ENCODE data around the gene YAF2.

DNA sequence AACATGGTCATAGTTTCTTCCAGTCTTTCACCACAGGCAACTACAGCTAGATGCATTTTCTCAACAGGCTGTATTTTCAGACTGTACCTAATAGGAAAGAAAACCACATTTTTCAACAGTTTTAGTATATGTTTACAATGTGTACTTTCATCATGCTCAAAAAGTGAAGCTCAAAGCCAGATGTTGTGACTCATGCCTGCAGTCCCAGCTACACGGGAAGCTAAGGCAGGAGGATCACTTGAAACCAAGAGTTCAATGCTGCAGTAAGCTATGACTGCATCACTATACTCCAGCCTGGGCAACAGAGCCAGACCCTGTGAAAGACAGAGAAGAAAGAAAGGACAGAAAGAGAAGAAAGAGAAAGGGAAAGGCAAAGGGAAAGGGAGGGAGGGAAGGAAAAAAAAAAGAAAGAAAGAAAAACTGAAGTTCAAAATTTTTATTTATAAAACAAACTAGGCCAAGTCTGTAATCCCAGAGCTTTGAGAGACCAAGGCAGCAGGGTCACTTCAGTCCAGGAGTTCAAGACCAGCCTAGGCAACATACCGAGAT lies 118.9 kb downstream of the YAF2 start:
- TF ChIP-seq CTCF (IDR thresholded peaks at IDR 0.05; ENCODE audit: poor library complexity), result no peak
- no peak for TF ChIP-seq EZH2 (IDR thresholded peaks at IDR 0.05; ENCODE audit: borderline replicate concordance)
- no peak for TF ChIP-seq EZH2phosphoT487 (IDR thresholded peaks at IDR 0.05; ENCODE audit: low read depth, severe bottlenecking, unreplicated experiment)
